ENCODE measurements around the gene NIPBL. TPM values are rescaled to one million over a fixed set of nuclear protein-coding genes. Genes with fewer than 3 reads are reported as not detected.

Gene NIPBL
- total RNA-seq, 1 experiment from 2014 or later: 48.3 TPM

GRCh38 chr5:37064442-37064841 is 187.9 kb downstream of the NIPBL start:
- no peak overlapping the region for H3K27ac Mint-ChIP-seq
- no peak for ATAC-seq
- H3K9me3 Mint-ChIP-seq: no peaks in the 10 kb centered on the region
- no peak for TF ChIP-seq ZNF232 (CRISPR knock-in tag; IDR thresholded peaks at IDR 0.05)
- TF ChIP-seq, protein P1, sequence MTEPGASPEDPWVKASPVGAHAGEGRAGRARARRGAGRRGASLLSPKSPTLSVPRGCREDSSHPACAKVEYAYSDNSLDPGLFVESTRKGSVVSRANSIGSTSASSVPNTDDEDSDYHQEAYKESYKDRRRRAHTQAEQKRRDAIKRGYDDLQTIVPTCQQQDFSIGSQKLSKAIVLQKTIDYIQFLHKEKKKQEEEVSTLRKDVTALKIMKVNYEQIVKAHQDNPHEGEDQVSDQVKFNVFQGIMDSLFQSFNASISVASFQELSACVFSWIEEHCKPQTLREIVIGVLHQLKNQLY (CRISPR knock-in tag; IDR thresholded peaks at IDR 0.05): no peak
- no peak for TF ChIP-seq ZNF138 (CRISPR knock-in tag; conservative IDR thresholded peaks at IDR 0.05)
- no peak for TF ChIP-seq GRHL2 (CRISPR knock-in tag; IDR thresholded peaks at IDR 0.05; ENCODE audit: insufficient replicate concordance, severe bottlenecking)
- TF ChIP-seq GABPB1 (CRISPR knock-in tag; IDR thresholded peaks at IDR 0.05): no peak
- TF ChIP-seq EMX1 (CRISPR knock-in tag; IDR thresholded peaks at IDR 0.05): no peak
- no peak for TF ChIP-seq TEAD4 (CRISPR knock-in tag; IDR thresholded peaks at IDR 0.05)
- TF ChIP-seq, protein P2, sequence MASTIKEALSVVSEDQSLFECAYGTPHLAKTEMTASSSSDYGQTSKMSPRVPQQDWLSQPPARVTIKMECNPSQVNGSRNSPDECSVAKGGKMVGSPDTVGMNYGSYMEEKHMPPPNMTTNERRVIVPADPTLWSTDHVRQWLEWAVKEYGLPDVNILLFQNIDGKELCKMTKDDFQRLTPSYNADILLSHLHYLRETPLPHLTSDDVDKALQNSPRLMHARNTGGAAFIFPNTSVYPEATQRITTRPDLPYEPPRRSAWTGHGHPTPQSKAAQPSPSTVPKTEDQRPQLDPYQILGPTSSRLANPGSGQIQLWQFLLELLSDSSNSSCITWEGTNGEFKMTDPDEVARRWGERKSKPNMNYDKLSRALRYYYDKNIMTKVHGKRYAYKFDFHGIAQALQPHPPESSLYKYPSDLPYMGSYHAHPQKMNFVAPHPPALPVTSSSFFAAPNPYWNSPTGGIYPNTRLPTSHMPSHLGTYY (CRISPR knock-in tag; IDR thresholded peaks at IDR 0.05): no peak
- TF ChIP-seq SMAD3 (CRISPR knock-in tag; IDR thresholded peaks at IDR 0.05; ENCODE audit: borderline replicate concordance): no peak
- TF ChIP-seq, protein P3, sequence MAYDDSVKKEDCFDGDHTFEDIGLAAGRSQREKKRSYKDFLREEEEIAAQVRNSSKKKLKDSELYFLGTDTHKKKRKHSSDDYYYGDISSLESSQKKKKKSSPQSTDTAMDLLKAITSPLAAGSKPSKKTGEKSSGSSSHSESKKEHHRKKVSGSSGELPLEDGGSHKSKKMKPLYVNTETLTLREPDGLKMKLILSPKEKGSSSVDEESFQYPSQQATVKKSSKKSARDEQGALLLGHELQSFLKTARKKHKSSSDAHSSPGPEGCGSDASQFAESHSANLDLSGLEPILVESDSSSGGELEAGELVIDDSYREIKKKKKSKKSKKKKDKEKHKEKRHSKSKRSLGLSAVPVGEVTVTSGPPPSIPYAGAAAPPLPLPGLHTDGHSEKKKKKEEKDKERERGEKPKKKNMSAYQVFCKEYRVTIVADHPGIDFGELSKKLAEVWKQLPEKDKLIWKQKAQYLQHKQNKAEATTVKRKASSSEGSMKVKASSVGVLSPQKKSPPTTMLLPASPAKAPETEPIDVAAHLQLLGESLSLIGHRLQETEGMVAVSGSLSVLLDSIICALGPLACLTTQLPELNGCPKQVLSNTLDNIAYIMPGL (CRISPR knock-in tag; IDR thresholded peaks at IDR 0.05): no peak
- TF ChIP-seq E2F5 (CRISPR knock-in tag; IDR thresholded peaks at IDR 0.05): no peak
- TF ChIP-seq, protein P4, sequence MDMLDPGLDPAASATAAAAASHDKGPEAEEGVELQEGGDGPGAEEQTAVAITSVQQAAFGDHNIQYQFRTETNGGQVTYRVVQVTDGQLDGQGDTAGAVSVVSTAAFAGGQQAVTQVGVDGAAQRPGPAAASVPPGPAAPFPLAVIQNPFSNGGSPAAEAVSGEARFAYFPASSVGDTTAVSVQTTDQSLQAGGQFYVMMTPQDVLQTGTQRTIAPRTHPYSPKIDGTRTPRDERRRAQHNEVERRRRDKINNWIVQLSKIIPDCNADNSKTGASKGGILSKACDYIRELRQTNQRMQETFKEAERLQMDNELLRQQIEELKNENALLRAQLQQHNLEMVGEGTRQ (CRISPR knock-in tag; IDR thresholded peaks at IDR 0.05): no peak
- TF ChIP-seq NFYB (CRISPR knock-in tag; conservative IDR thresholded peaks at IDR 0.05; ENCODE audit: low read depth): no peak
- no peak for TF ChIP-seq ESRRA (CRISPR knock-in tag; IDR thresholded peaks at IDR 0.05; ENCODE audit: borderline replicate concordance)
- TF ChIP-seq ZNF512 (CRISPR knock-in tag; IDR thresholded peaks at IDR 0.05; ENCODE audit: borderline replicate concordance): no peak
- TF ChIP-seq RORB (CRISPR knock-in tag; IDR thresholded peaks at IDR 0.05): no peak
- TF ChIP-seq TP53 (CRISPR knock-in tag; IDR thresholded peaks at IDR 0.05): no peak
- TF ChIP-seq, protein P5, sequence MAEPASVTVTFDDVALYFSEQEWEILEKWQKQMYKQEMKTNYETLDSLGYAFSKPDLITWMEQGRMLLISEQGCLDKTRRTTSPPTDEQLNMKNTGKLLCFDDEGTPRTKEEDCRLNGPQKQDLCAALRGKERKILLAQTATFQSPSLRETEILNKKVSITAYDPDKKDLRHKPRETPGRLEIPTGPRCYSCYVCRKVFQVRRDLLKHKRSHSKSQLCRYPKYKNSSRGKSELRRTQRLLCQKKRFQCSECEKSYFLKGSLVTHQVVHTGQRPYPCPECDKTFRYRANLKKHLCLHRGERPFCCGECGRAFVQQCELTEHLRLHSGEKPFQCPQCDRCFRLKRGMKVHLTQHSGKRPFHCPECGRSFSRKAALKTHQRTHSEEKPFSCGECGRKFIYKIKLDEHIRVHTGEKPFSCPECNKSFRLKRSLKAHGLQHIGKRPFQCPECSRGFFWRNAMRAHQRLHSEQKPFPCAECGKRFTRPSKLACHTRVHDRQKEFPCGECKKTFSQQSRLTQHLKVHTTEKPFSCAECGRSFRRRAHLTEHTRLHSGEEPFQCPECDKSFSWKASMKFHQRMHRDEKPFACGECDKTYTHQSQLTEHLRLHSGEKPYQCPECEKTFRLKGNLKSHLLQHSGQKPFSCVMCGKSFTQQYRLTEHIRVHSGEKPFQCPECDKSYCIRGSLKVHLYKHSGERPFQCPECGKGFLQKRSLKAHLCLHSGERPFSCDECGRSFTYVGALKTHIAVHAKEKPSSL (CRISPR knock-in tag; conservative IDR thresholded peaks at IDR 0.05): no peak
- TF ChIP-seq HMGA2 (CRISPR knock-in tag; IDR thresholded peaks at IDR 0.05): no peak
- no peaks in the 10 kb centered on the region for H3K4me1 Mint-ChIP-seq
- no peaks in the 10 kb centered on the region for H3K27me3 Mint-ChIP-seq (ENCODE audit: low read depth)
- DNase-seq (ENCODE audit: low spot score): no peak
- H3K36me3 Mint-ChIP-seq: peaks cover 21% of the 10 kb centered on the region
- H3K4me3 Mint-ChIP-seq: no peak overlapping the region
- POLR2A ChIA-PET: no interaction called here
- CTCF ChIA-PET: interaction anchor here (0.6 kb wide), 1 partner anchor 14 kb away, joined by 4 read pairs; no protein-coding TSS in a partner anchor

Data from WTC11 (cell line).